GM18505 (cell line): Measurements from ENCODE around the gene MTCL1.

Experiments
- ATAC-seq: cut with Tn5 transposase; IDR thresholded peaks from one replicate; pipeline ENCODE4 v1.9.1; 2021; ENCODE audit not compliant: unreplicated experiment
- POLR2A ChIP-seq: IDR thresholded peaks from 4 replicates; pipeline ENCODE4 v1.6.1; 2011; ENCODE audit warnings: borderline replicate concordance; ENCODE audit not compliant: insufficient read depth, insufficient read length; ENCODE audit errors: extremely low read depth

The MTCL1 gene

GRCh38 chr18:8805552-8805951 lies 100.2 kb downstream of the MTCL1 start:
- ATAC-seq = no peak
- no peak for TF ChIP-seq POLR2A

DNA sequence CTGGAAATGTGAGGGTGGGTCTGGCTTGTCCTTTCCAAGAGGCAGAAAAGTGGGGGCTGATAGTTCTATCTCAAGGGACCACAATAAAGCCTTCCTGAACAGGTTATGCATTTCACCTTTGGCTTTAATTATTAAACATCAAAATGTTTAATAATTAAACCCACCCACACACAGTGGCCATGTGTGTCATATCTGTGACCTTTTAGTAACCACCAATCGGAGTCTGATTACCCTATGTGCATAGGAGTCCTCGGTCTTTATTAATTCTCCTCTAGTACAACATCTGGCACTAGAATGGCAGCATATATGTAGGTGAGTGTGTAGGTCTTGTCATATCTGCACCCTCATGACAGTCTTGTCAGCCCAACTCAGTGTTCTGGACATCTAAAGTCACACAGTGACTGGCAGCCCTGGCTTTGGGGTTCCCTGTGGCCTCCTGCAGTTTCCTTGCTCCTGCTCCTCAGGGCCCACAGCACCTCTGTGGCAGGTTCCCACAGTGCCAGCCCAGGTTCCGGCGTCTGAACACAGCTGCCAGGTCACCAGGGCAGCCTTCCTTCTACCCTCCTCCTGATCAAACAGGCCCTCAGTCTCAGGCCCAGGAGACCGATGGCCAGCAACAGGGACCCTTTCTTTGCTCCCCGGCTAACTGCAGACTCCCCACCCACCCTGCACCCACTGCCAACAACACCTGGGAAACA lies 100.9 kb downstream of the MTCL1 start:
- TF ChIP-seq POLR2A = no peak
- ATAC-seq = no peak

DNA sequence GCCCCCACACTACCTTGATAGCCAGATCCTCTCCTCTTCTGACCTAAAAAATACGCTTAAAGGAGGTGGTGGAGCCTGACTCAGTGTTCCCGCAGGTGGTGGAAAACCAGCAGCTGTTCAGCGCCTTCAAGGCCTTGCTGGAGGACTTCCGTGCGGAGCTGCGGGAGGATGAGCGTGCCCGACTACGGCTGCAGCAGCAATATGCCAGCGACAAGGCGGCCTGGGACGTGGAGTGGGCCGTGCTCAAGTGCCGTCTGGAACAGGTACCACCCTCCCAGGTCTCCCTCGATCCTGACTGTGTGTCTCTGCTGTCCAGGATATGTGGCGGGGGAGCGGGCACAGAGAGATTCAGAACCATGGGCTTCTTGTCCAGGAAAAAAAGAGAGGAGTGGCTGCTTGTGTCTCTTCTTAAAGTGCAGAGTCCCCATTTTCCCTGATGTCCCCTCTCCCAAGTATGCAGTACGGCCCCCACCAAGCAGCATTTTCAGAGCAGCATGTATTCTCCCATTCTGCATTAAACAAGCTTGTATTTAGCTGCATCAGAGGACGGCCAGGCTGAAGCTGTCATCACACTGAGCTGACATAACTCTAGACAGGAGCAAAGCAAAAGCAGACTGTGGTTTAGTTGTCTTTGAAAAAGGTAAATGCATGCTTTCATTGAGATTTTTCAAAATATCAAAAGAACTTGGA lies 101.6 kb downstream of the MTCL1 start:
- no peak for TF ChIP-seq POLR2A
- no peak for ATAC-seq

DNA sequence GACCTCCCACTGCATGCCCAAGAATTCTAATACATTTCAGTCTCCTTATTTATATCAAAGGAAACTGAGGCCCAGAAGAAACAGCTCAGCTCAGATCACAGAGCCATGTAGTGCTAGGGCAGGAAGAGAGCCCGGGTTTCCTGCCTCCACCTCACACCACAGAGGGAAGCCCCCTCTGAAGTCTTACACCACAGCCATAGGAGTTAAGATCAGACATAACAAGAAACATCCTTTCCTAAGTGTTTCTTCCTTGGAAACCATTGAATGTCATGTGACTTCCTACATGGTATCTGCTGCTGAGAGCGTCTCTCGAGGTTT lies 102.1 kb downstream of the MTCL1 start:
- no peak for TF ChIP-seq POLR2A
- ATAC-seq = no peak

DNA sequence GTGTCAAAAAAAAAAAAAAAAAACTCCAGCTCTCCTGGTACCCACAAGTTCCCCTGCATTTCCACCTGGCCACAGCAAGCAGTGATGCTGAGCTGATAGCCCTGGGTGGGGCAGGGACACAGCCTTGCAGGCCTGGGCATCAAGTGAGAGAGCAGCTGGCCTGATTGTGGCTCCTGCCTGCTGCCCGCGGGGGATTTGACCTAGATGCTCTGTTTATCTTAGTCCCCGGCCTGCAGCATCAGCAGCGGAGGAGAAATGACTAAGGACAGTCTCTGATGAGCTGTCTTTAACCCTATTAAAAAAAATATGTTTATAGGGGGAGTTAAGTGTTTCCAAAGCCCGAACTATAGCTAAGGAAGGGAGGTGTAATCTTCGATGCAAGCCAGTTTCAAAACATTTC lies 102.6 kb downstream of the MTCL1 start:
- no peak for ATAC-seq
- no peak for TF ChIP-seq POLR2A

GRCh38 chr18:8809514-8809913 lies 104.2 kb downstream of the MTCL1 start:
- TF ChIP-seq POLR2A = no peak
- ATAC-seq = no peak

- ATAC-seq = no peak
- no peak for TF ChIP-seq POLR2A
Measured at GRCh38 chr18:8810157-8810556, 104.8 kb downstream of the MTCL1 start.

DNA sequence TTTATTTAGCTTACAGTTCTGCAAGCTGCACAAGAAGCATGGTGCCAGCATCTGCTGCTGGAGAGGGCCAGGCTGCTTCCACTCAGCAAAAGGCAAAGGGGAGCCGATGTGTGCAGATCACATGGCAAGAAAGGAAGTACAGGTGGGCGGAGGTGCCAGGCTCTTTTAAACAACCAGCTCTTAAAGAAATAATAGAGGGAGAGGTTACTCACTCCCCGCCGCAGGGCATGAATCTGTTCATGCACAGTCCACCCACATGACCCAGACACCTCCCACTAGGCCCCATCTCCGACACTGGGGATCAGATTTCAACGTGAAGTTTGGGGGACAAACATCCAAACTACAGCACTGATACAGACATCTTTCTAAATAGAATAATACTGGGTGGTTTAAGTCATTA lies 105.8 kb downstream of the MTCL1 start:
- no peak for ATAC-seq
- no peak for TF ChIP-seq POLR2A

DNA sequence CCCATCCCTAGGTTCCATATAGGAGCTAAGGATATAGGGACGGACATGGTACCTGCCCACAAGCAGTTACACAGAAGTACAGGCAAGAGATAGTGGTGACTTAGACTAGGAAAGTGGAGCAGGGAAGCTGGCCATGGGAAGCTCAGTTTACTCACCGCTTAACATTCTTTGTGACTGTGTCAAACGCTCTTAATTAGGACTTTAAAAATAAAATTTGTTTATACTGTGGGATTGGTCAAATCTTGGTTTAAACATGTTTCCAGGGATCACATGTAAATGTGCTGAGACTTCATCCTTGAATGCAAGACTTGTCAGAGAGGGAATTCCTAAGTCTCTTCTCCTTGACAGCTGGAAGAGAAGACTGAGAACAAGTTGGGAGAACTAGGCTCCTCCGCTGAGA lies 107.3 kb downstream of the MTCL1 start:
- TF ChIP-seq POLR2A = no peak
- ATAC-seq = no peak

DNA sequence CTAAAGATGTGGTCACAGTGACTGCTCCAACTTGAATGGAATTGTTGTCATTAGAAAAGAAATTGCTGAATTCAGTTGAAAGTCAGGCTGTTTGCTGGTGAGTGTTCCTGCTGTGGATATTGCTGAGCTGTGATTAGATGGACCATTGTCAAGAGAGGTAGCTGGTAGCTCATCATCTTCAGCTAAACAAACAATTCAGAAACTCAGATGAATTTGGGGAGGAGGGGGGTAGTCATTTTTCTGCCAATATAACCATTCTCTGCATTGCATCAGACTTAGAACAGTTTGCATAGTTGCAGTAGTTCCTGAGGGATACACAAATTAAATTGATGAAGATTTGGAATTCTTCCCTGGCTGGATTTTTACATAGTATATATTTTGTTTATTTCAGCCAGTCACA lies 108.3 kb downstream of the MTCL1 start:
- TF ChIP-seq POLR2A = no peak
- ATAC-seq = no peak

DNA sequence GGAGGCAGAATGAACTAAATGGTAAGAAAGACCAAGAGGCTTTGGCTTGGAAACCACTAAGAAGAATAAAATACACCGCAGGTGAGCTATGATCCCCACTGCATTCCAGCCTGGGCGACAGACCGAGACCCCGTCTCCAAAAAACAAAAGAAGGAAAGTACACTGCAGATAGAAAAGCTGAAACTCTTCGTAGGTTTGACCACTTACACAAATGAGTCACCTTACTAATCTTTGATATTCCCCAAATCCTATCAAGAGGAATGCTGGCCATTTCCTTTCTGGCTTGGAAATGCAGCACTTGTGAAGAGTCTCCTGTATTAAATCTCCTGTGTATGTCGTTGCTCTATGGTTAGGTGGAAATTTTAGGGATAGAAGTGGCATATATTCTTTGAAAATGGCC lies 108.8 kb downstream of the MTCL1 start:
- ATAC-seq = no peak
- no peak for TF ChIP-seq POLR2A

GRCh38 chr18:8816220-8816619 lies 110.9 kb downstream of the MTCL1 start:
- TF ChIP-seq POLR2A = no peak

GRCh38 chr18:8816816-8817215 lies 111.5 kb downstream of the MTCL1 start:
- ATAC-seq = no peak
- no peak for TF ChIP-seq POLR2A

More at GRCh38 chr18:8816220-8816619, 110.9 kb downstream of the MTCL1 start:
- no peak for ATAC-seq

DNA sequence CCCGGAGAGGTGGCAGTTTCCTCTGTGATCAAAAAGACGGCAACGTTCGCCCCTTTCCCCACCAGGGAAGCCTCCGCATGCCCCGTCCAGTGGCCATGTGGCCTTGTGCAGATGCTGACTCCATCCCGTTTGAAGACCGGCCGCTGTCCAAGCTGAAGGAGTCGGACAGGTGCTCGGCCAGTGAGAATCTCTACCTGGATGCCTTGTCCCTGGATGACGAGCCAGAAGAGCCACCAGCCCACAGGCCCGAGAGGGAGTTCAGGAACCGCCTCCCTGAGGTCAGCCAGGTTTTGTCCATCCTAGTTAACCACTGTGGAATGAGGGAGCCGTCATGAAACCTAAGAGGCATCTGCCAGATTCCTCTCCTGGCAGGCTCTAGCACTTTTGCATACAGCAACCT lies 113.6 kb downstream of the MTCL1 start:
- TF ChIP-seq POLR2A = no peak
- no peak for ATAC-seq
